Subcutaneous adipose tissue (tissue), 4 donors: ENCODE results near the gene ALG3. TPM values are rescaled to one million over a fixed set of nuclear protein-coding genes. Genes with fewer than 3 reads are reported as not detected.

Experiments used
- CTCF ChIP-seq: fragments of 450-650 bp; IDR thresholded peaks from one replicate; pipeline ENCODE4 v1.5.1; 2016; ENCODE audit warnings: low read depth, mild to moderate bottlenecking, control low read depth, antibody characterized with exemption, moderate library complexity
- total RNA-seq, 4 donors: library from RNA; depleted of rRNA; stranded (reverse); fragments of >200 nt; gene quantifications; one replicate each; pipeline ENCODE4 v1.1.0, GENCODE V29; 2016

ALG3 gene
- total RNA-seq, 4 donors from 2014 or later: 23.3 to 53.7 (median 47.9) TPM

DNA sequence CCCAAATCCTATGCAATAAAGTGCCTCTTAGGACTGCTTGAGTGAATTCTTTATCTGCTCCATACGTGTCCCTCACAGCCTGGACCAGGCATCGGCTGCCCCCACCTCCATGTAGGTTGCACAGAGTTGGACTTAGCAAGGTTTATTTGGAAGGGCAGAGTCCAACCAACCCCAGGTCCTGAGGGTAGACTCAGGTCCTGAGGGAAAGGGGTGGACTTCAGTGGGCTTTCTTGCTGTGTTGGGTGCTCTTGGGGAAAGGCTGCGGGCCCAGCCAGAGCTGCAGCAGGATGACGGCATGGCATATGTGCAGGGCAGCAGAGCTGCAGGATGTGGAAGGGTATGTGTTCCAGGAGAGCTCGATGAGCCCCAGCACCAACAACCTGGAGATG is 6.5 kb downstream of the ALG3 start:
- TF ChIP-seq CTCF: no peak

DNA sequence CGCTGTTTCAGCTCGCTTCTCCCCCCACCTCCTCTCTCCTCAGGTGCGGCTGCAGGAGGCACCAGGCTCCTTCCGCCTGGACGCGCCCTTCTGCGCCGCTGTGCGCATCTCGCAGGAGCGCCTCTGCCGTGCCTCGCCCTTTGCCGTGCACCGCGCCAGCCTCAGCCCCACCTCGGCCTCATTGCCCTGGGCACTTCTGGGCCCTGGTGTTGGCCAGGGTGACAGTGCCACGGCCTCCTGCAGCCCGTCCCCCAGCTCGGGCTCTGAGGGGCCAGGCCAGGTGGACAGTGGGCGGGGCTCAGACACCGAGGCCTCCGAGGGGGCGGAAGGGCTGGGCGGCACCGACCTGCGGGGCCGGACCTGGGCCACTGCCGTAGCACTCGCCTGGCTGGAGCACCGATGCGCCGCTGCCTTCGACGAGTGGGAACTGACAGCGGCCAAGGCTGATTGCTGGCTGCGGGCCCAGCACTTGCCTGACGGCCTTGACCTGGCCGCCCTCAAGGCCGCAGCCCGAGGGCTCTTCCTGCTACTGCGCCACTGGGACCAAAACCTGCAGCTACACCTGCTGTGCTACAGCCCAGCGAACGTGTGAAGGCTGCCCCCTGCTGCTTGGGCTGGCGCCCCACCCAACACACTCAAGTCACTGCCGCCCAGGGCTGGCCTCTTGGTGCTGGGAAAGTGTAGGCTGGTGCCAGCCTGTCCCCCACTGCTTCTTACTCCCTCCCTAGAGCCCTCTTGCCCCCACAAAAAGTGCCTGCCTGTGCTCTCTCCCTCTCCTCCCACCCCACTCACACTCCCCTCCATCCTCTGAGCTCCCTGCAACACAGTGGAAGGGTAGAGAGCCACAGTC is 7.1 kb downstream of the ALG3 start:
- TF ChIP-seq CTCF: no peak

GRCh38 chr3:184241141-184241446 is 7.7 kb downstream of the ALG3 start:
- TF ChIP-seq CTCF: no peak

DNA sequence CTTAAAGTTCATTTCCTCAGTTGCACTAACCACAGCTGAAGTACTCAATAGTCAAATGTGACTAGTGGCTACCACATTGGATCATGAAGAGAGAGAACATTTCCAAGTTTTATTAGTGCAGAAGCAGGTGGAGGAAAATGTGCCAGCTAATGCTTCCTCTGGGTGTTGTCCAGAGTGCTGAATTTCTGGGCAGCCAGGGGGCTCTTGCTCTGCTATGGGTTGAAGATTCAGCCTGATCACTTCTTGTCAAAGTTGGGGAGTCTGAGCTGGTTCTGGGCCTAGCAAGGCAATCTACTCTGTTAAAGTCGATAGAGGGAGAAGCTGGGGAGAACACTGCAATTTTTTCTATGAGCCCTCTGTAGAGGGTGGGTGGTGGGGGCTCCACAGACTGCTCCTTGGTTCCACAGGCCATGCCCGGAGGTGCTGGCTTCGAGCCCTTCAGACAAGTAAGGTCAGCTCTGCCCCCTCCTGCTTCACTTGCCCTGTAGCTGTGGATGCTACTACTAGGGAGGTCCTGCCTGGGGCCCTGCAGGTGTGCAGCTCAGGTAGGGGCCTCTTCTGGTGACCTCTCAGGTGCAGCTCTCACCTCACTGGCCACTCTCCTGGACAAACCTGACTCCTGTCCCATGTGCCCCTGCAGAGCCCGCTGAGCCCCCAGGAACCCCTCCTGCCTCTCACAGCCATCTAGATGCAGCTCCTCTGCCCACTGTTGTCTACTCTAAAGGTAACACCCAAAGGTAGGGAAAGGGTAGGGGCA is 8.2 kb downstream of the ALG3 start:
- TF ChIP-seq CTCF: no peak

DNA sequence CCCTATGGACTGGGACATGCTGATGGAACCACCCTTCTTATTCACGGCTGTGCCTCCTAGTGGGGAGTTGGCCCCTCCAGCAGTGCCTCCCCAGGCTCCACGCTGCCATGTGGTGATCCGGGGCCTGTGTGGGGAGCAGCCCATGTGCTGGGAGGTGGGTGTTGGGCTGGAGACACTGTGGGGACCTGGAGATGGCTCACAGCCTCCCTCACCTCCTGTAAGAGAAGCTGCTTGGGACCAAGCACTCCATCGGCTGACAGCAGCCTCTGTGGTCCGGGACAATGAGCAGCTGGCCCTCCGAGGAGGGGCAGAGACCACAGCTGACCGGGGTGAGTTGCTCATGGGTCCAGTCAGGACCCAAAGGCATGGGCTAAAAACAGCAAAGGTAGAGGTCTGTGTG is 9.1 kb downstream of the ALG3 start:
- no peak for TF ChIP-seq CTCF

- TF ChIP-seq CTCF: no peak
Observed at GRCh38 chr3:184239221-184239620, 9.5 kb downstream of the ALG3 start.

- no peak for TF ChIP-seq CTCF
Observed at GRCh38 chr3:184238246-184238818, 10.4 kb downstream of the ALG3 start.
